ENCODE measurements around the gene TMEM170A.

DNA sequence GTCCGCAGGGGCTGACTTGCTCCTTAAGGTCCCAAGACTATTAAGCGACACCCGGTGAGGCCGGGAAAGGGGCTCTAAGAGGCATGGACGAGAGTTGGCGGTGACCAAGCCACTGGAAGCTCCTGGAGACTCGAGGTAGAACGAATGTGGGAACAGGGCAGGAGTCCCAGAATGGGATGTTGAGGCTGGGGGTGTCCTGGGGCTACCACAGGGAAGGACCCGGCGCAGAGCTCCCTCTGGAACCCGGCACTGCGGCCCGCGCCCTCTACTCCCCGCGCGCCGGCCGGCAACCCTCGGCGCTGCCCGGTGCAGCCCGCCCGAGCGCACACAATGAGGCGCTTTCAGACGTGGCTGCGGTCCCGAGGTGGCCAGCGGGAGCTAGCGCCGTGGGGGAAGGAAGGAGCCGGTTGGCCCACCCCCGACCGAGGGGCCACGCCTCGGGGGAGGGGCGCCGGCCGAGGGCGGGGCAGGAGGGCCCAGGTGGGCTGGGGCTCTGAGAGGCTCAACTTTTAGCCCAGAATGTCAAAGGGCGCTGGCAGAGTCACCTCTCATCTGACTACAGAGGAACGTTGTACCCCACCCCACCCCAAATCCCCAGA is 30.7 kb upstream of the TMEM170A start, which contains the start of gene CHST6:
- no peak for TF ChIP-seq ZSCAN22 (CRISPR knock-in tag; IDR thresholded peaks at IDR 0.05)
- TF ChIP-seq HNRNPK (IDR thresholded peaks at IDR 0.05; ENCODE audit: low read depth, low read length, poor library complexity, severe bottlenecking) = no peak
- TF ChIP-seq CTCF (CRISPR knock-in tag; IDR thresholded peaks at IDR 0.05) = no peak
- TF ChIP-seq MYC (CRISPR knock-in tag; IDR thresholded peaks at IDR 0.05; ENCODE audit: borderline replicate concordance) = 0 out of 2 replicates have a peak, but pooled peaks have one; percentile 41
- no peak for TF ChIP-seq NCOA5 (CRISPR knock-in tag; IDR thresholded peaks at IDR 0.05)
- TF ChIP-seq THRA (CRISPR knock-in tag; IDR thresholded peaks at IDR 0.05; ENCODE audit: borderline replicate concordance) = no peak
- TF ChIP-seq TBP (CRISPR knock-in tag; IDR thresholded peaks at IDR 0.05) = no peak
- no peak for TF ChIP-seq CBFB (CRISPR knock-in tag; IDR thresholded peaks at IDR 0.05)
- TF ChIP-seq ZNF747 (CRISPR knock-in tag; IDR thresholded peaks at IDR 0.05; ENCODE audit: borderline replicate concordance) = no peak; the same call in 1 of the 2 replicates
